Measurements from ENCODE around the gene SLITRK3. TPM values are rescaled to one million over a fixed set of nuclear protein-coding genes. Genes with fewer than 3 reads are reported as not detected.

SLITRK3 gene
- 0.51 and 1.4 TPM in 2 replicates for total RNA-seq
- long read RNA-seq = 0 reads

DNA sequence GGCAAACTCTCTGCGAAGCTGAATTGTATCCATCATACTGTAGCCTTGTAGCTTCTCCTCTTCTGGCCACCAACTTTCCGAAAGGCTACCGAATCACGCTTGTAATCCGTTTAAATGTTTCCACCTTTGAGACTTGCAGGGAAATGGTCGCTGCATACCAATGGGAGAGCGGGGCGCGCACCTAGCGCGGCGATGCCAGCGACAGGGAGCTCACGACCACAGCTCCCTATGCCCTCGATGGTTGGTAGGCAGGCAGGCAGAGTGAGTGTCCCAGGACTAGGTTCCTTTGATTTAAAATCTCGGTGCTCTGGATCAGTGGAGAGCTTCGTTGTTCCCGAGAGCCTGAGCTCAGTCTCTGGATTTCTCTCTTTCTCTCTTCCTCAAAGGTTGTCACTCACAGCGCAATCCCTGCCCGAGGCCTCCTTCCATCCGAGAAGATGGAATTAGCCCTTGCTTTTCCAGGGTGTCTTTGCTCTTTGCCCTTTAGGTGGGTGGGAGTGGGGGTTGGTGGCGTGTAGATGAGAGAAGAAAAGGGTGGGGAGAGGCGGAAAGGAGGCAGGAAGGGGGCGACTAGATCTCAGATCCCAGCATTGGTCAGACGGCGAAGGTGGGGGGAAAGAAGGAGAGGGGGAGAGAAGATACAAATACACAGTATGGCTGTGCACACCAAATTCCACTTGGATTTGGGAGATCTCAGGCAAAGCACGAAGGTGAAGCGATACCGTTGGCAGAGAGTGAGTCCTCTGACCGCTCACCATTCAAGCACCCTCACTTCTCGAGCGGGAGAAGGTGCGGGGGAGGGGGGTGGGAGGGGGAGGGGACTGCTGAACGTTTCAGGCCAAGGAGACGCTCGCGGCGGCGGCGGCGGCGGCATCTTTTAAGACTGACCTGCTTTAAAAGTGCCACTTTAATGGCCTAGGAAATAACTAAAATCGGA lies at the start of gene SLITRK3:
Gene SLITRK3 (minus strand): TSS at position 745 of the 937 bp plus-strand sequence. CDS start 5,554 bp downstream, outside the sequence.
- H3K36me3 Mint-ChIP-seq (ENCODE audit: low read depth) = no peaks in the 10 kb centered on the region
- no peak within 1 kb of the TSS for H3K27ac Mint-ChIP-seq (ENCODE audit: unreplicated experiment)
- no peaks in the 10 kb centered on the region for H3K9me3 Mint-ChIP-seq
- DNase-seq (ENCODE audit: low read depth, low spot score) = peak; percentile 7
- TF ChIP-seq, protein P1, sequence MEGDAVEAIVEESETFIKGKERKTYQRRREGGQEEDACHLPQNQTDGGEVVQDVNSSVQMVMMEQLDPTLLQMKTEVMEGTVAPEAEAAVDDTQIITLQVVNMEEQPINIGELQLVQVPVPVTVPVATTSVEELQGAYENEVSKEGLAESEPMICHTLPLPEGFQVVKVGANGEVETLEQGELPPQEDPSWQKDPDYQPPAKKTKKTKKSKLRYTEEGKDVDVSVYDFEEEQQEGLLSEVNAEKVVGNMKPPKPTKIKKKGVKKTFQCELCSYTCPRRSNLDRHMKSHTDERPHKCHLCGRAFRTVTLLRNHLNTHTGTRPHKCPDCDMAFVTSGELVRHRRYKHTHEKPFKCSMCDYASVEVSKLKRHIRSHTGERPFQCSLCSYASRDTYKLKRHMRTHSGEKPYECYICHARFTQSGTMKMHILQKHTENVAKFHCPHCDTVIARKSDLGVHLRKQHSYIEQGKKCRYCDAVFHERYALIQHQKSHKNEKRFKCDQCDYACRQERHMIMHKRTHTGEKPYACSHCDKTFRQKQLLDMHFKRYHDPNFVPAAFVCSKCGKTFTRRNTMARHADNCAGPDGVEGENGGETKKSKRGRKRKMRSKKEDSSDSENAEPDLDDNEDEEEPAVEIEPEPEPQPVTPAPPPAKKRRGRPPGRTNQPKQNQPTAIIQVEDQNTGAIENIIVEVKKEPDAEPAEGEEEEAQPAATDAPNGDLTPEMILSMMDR (conservative IDR thresholded peaks at IDR 0.05) = no peak
- peaks cover 45% of the 10 kb centered on the region for H3K4me1 Mint-ChIP-seq
- peaks cover 77% of the 10 kb centered on the region for H3K27me3 Mint-ChIP-seq (ENCODE audit: low read depth)
- H3K4me3 Mint-ChIP-seq = peak within 1 kb of the TSS; percentile 97

DNA sequence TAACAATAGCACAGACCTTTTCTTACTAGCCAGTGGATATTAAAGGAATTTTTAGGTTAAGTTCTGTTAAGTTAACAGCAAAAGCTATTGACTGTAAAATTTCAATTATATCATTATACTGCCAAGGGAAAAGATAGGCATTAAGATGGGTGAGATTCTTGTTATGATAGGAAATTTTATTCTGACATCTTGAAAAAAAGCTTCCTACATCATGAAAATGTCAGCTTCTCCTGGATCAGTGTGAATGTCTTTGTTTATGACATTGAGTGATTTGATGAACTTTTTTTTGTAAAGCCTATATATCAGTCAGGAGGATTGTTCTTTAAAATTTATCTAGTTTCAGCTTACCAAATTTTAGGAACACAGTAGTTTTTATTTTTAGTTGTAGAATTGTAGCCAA lies 47.4 kb upstream of the SLITRK3 start:
- Mint-ChIP-seq H3K4me1 (no peaks in the 10 kb centered on the region), H3K4me3 (no peak overlapping the region), H3K27ac (ENCODE audit: unreplicated experiment) (no peak overlapping the region), H3K9me3 (peaks cover 4% of the 10 kb centered on the region), H3K27me3 (ENCODE audit: low read depth) (no peaks in the 10 kb centered on the region), H3K36me3 (ENCODE audit: low read depth) (peaks cover 4% of the 10 kb centered on the region)
- DNase-seq (ENCODE audit: low read depth, low spot score) = no peak
- TF ChIP-seq, protein P1 (conservative IDR thresholded peaks at IDR 0.05) = no peak

- no peak overlapping the region for H3K4me3 Mint-ChIP-seq
- no peak overlapping the region for H3K27ac Mint-ChIP-seq (ENCODE audit: unreplicated experiment)
- H3K27me3 Mint-ChIP-seq (ENCODE audit: low read depth) = no peaks in the 10 kb centered on the region
- no peaks in the 10 kb centered on the region for H3K4me1 Mint-ChIP-seq
- H3K9me3 Mint-ChIP-seq = no peaks in the 10 kb centered on the region
- DNase-seq (ENCODE audit: low read depth, low spot score) = no peak
- no peaks in the 10 kb centered on the region for H3K36me3 Mint-ChIP-seq (ENCODE audit: low read depth)
- TF ChIP-seq, protein P1 (conservative IDR thresholded peaks at IDR 0.05) = no peak
These were observed 37.5 kb upstream of the SLITRK3 start for GRCh38 chr3:165233501-165234195.

GRCh38 chr3:165225604-165226003 lies 29.4 kb upstream of the SLITRK3 start:
- no peak for DNase-seq (ENCODE audit: low read depth, low spot score)
- no peaks in the 10 kb centered on the region for H3K9me3 Mint-ChIP-seq
- H3K4me3 Mint-ChIP-seq = no peak overlapping the region
- TF ChIP-seq, protein P1 (conservative IDR thresholded peaks at IDR 0.05) = no peak
- H3K27ac Mint-ChIP-seq (ENCODE audit: unreplicated experiment) = no peak overlapping the region
- H3K4me1 Mint-ChIP-seq = no peaks in the 10 kb centered on the region
- H3K36me3 Mint-ChIP-seq (ENCODE audit: low read depth) = no peaks in the 10 kb centered on the region
- H3K27me3 Mint-ChIP-seq (ENCODE audit: low read depth) = peaks cover 15% of the 10 kb centered on the region

GRCh38 chr3:165217739-165218138 lies 21.6 kb upstream of the SLITRK3 start:
- no peak overlapping the region for H3K4me3 Mint-ChIP-seq
- H3K4me1 Mint-ChIP-seq = no peaks in the 10 kb centered on the region
- no peak for DNase-seq (ENCODE audit: low read depth, low spot score)
- no peaks in the 10 kb centered on the region for H3K27me3 Mint-ChIP-seq (ENCODE audit: low read depth)
- no peaks in the 10 kb centered on the region for H3K36me3 Mint-ChIP-seq (ENCODE audit: low read depth)
- TF ChIP-seq, protein P1 (conservative IDR thresholded peaks at IDR 0.05) = no peak
- H3K27ac Mint-ChIP-seq (ENCODE audit: unreplicated experiment) = no peak overlapping the region
- no peaks in the 10 kb centered on the region for H3K9me3 Mint-ChIP-seq

Data from neural crest cell (in vitro differentiated cells).